Kidney epithelial cell (primary cell): ENCODE results near the gene AKAP13. TPM values are rescaled to one million over a fixed set of nuclear protein-coding genes. Genes with fewer than 3 reads are reported as not detected.

Experiments
- DNase-seq: peaks from one replicate; pipeline ENCODE4 v3.0.0-alpha.2; 2010; ENCODE audit warnings: low read depth
- H3K27me3 ChIP-seq: 2 replicates; pipeline ENCODE4 v1.6.0; 2011; ENCODE audit warnings: low read length; ENCODE audit not compliant: control insufficient read depth, insufficient read depth
- H3K36me3 ChIP-seq: 2 replicates; pipeline ENCODE4 v1.5.1; 2011; ENCODE audit warnings: low read length; ENCODE audit not compliant: control insufficient read depth, insufficient read depth
- H3K4me3 ChIP-seq: 2 replicates; pipeline ENCODE4 v1.5.1; 2011; ENCODE audit warnings: low read depth, mild to moderate bottlenecking, control low read depth, low read length
- total RNA-seq: library from RNA; depleted of rRNA; stranded (reverse); fragments of >200 nt; gene quantifications from 2 replicates; pipeline ENCODE4 v1.2.3, GENCODE V29; 2015
- TF ChIP-seq, protein P1 (sequence below): IDR thresholded peaks from 2 replicates; pipeline ENCODE4 v1.5.1; 2011; ENCODE audit warnings: mild to moderate bottlenecking, moderate library complexity, low read length, control low read depth, inconsistent platforms; ENCODE audit not compliant: insufficient read depth, poor library complexity, severe bottlenecking

Gene AKAP13
- total RNA-seq, 1 donor from 2014 or later: 54.0 TPM

DNA sequence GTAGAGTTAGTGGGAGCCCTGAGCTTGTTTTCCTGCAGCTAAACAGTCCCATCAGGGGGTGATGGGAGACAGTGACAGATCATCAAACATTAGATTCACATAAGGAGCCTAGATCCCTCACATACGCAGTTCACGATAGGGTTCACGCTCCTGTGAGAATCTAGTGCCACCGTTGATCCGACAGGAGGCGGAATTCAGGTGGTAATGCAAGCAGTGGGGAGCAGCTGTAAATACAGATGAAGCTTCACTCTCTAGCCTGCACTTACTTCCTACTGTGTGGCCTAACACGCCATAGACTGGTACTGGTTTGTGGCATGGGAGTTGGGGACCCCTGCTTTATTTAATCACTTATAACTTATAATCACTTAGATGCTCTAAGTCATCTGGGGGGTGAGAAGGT is 179.1 kb downstream of the AKAP13 start:
- TF ChIP-seq, protein P1, sequence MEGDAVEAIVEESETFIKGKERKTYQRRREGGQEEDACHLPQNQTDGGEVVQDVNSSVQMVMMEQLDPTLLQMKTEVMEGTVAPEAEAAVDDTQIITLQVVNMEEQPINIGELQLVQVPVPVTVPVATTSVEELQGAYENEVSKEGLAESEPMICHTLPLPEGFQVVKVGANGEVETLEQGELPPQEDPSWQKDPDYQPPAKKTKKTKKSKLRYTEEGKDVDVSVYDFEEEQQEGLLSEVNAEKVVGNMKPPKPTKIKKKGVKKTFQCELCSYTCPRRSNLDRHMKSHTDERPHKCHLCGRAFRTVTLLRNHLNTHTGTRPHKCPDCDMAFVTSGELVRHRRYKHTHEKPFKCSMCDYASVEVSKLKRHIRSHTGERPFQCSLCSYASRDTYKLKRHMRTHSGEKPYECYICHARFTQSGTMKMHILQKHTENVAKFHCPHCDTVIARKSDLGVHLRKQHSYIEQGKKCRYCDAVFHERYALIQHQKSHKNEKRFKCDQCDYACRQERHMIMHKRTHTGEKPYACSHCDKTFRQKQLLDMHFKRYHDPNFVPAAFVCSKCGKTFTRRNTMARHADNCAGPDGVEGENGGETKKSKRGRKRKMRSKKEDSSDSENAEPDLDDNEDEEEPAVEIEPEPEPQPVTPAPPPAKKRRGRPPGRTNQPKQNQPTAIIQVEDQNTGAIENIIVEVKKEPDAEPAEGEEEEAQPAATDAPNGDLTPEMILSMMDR: no peak
- H3K27me3 ChIP-seq: no peaks in the 10 kb centered on the region
- no peaks in the 10 kb centered on the region for H3K36me3 ChIP-seq
- H3K4me3 ChIP-seq: no peak overlapping the region
- no peak for DNase-seq

DNA sequence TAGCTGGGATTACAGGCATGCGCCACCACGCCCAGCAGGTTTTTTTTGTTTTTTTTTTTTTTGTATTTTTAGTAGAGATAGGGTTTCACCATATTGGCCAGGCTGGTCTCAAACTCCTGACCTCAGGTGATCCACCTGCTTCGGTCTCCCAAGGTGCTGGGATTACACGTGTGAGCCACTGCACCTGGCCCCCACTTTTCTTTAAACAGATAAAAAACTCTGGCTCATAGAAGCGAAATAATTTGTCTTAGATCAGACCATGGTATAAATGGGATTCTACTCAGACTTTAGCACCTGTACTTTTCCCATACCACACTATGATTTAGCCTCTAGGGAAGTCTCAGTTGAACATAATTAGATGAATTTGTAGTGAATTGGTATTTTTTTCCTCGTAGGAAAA is 182.4 kb downstream of the AKAP13 start:
- H3K27me3 ChIP-seq: no peaks in the 10 kb centered on the region
- no peak for DNase-seq
- H3K4me3 ChIP-seq: no peak overlapping the region
- TF ChIP-seq, protein P1: no peak
- no peaks in the 10 kb centered on the region for H3K36me3 ChIP-seq

DNA sequence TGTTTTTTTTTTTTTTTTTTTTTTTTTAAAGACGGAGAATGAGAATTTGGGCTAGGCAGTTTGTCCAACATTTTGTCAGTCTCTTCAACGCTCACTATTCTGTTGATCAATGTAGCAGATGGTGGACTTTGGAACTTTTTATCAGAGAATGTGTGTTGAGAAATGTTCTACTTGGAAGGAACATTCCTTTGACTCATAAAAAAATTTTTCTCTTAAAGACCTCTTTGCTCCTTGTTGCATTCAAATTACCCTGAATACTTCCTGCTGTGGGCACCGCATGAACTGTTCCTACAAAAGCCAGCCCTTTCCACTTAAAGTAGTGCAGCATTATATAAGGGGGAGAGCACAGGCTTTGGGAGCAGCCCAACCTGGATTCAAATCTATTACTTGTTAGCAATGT is 182.9 kb downstream of the AKAP13 start:
- Histone ChIP-seq H3K36me3 (no peaks in the 10 kb centered on the region), H3K27me3 (no peaks in the 10 kb centered on the region), H3K4me3 (no peak overlapping the region)
- DNase-seq: no peak
- TF ChIP-seq, protein P1: no peak

DNA sequence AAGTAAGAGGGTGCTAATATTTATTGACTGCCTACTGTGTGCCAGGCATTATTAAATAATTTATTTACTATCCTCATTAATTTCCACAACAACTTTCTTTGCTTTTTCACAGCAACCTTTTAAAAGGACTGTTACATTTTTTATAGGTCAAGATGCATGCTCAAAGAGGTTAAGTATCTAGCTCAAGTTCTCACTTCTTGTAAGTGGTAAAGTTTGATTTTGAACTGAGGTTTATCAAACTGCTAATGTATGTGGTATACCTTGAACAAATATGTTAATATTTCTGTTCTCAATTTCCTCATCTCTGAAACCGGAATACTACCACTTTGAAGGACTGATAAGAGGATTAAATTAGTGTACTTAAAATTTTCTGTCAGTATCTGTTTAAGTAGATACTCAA is 183.3 kb downstream of the AKAP13 start:
- DNase-seq: no peak
- H3K4me3 ChIP-seq: no peak overlapping the region
- H3K36me3 ChIP-seq: no peaks in the 10 kb centered on the region
- H3K27me3 ChIP-seq: no peaks in the 10 kb centered on the region
- TF ChIP-seq, protein P1: no peak

DNA sequence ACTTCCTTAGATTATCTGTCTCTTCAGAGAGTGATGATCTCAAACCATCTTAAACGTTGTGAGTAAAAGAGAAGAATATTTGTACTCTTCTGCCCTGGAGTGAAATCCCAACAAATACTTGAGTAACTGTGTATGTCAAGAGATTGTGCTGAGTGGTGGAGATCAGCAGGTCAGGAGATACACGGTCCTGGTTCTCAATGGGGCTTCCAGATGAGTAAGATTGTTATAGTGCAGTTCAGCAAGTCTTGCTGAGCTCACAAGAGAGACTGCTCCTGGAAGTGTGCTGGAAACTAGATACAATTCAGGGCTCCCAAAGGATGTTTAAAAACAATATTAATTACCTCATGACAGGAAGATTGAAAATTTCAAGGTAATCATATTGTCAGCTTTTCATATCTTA is 184.3 kb downstream of the AKAP13 start:
- no peak for DNase-seq
- no peaks in the 10 kb centered on the region for H3K27me3 ChIP-seq
- H3K36me3 ChIP-seq: no peaks in the 10 kb centered on the region
- no peak overlapping the region for H3K4me3 ChIP-seq
- TF ChIP-seq, protein P1: no peak

DNA sequence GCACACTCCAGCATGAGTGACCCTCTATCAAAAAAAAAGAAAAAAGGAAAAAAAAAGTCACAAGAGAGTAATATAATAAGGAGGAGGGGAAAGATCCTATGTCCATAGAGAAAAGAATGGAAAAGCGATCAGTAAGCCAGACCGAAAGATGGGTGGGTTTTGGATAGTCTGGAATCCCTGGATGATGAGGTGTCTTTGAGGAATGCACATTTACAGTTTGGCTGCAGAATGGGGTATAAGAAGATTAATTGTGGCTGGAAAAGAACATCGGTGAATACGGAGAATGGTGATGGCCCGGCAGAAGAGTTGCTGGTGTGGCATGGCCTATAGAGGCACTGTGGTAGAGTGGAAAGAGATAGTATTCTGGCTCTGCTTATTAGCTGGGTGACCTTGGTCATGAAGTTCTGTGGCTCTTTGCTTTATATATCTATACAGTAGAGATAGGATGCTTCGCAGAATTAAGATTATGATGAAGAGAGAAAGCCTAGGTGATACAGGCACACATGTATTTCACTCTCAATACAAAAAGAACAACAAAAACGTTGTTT is 187.9 kb downstream of the AKAP13 start:
- Histone ChIP-seq H3K4me3 (no peak overlapping the region), H3K36me3 (no peaks in the 10 kb centered on the region), H3K27me3 (no peaks in the 10 kb centered on the region)
- DNase-seq: no peak
- TF ChIP-seq, protein P1: no peak
